Measurements from ENCODE around the gene BFSP2.
A peak's percentile ranks its signal among the peaks of the same experiment; 100 is the strongest.

BFSP2 gene

DNA sequence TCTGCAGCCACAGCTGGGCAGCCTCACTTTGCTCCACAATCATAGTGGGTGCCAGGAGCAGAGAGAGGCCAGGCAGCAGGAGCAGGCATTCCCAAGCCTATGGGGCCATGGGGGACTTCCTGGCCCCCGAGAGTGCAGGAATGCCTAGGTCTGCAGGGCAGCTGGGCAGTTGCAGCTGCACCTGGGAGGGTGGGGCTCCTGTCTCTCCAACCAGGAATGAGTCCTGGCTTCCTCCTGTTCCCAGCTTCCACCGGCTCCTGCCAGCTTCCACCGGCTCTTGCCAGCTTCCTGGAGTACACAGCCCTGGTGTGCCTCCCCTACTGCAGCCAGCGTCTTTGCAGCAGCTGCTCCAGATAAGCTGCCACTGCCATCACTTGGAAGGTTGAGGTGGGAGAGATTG lies 87.3 kb downstream of the BFSP2 start:
- Histone ChIP-seq H3K9me3 (ENCODE audit: insufficient read depth, low read depth, low read length) (peaks cover 7% of the 10 kb centered on the region; the same call in 1 of the 2 replicates), H3K9me2 (replicated peaks; ENCODE audit: low read depth, low read length) (no peaks in the 10 kb centered on the region), H3K9ac (ENCODE audit: low read depth, low read length, poor library complexity, severe bottlenecking) (no peak overlapping the region), H3F3A (ENCODE audit: low read depth) (no peaks in the 10 kb centered on the region), H3K36me3 (ENCODE audit: insufficient read depth, low read length) (no peaks in the 10 kb centered on the region), H3K27me3 (ENCODE audit: insufficient read depth, low read length, poor library complexity, severe bottlenecking) (no peaks in the 10 kb centered on the region), H3K4me3 (ENCODE audit: low read length, poor library complexity, severe bottlenecking) (no peak overlapping the region), H4K20me1 (ENCODE audit: insufficient read depth, low read length, poor library complexity, severe bottlenecking) (no peaks in the 10 kb centered on the region), H2AFZ (ENCODE audit: low read length) (no peak overlapping the region), H3K79me2 (ENCODE audit: insufficient read depth, low read length) (no peaks in the 10 kb centered on the region), H3K4me2 (ENCODE audit: low read depth, low read length, poor library complexity, severe bottlenecking) (no peak overlapping the region), H3K4me1 (ENCODE audit: insufficient read depth, low read length, poor library complexity, severe bottlenecking) (peaks cover 6% of the 10 kb centered on the region)
- no peak for TF ChIP-seq EZH2phosphoT487 (IDR thresholded peaks at IDR 0.05; ENCODE audit: borderline replicate concordance)
- TF ChIP-seq, protein P1, sequence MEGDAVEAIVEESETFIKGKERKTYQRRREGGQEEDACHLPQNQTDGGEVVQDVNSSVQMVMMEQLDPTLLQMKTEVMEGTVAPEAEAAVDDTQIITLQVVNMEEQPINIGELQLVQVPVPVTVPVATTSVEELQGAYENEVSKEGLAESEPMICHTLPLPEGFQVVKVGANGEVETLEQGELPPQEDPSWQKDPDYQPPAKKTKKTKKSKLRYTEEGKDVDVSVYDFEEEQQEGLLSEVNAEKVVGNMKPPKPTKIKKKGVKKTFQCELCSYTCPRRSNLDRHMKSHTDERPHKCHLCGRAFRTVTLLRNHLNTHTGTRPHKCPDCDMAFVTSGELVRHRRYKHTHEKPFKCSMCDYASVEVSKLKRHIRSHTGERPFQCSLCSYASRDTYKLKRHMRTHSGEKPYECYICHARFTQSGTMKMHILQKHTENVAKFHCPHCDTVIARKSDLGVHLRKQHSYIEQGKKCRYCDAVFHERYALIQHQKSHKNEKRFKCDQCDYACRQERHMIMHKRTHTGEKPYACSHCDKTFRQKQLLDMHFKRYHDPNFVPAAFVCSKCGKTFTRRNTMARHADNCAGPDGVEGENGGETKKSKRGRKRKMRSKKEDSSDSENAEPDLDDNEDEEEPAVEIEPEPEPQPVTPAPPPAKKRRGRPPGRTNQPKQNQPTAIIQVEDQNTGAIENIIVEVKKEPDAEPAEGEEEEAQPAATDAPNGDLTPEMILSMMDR (conservative IDR thresholded peaks at IDR 0.05; ENCODE audit: low read length), result no peak

DNA sequence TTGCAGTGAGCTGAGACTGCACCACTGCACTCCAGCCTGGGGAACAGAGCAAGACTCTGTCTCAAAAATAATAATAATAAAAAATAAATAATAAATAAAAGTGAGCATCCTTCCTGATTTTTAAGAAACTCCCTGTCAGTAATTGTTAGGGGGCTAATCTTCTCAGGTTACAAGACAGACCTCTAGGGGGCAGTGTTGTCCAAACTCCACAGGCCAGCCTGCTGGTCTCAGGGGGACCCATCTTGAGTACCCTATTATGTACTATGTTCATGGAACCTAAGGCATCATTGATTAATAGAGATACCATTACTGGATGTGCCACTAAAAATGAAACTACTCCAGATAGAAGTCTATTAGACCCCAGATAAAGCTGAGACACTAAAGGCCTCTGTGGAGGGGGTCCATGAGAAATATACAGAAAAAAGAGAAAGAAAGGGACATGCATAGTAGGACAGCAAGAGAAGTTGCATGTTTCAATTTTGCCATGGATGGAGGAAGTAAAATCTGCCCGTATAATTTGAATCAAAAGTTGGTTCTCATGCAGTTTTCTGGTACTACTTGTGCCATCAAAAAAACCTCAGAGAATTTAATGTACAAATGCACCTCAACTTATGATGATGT lies 88.2 kb downstream of the BFSP2 start:
- peaks cover 11% of the 10 kb centered on the region for H3K4me1 ChIP-seq (ENCODE audit: insufficient read depth, low read length, poor library complexity, severe bottlenecking)
- H3K9me2 ChIP-seq (replicated peaks; ENCODE audit: low read depth, low read length), result no peaks in the 10 kb centered on the region
- H4K20me1 ChIP-seq (ENCODE audit: insufficient read depth, low read length, poor library complexity, severe bottlenecking), result no peaks in the 10 kb centered on the region
- no peaks in the 10 kb centered on the region for H3K27me3 ChIP-seq (ENCODE audit: insufficient read depth, low read length, poor library complexity, severe bottlenecking)
- peaks cover 7% of the 10 kb centered on the region; the same call in 1 of the 2 replicates for H3K9me3 ChIP-seq (ENCODE audit: insufficient read depth, low read depth, low read length)
- H3K79me2 ChIP-seq (ENCODE audit: insufficient read depth, low read length), result no peaks in the 10 kb centered on the region
- H3K36me3 ChIP-seq (ENCODE audit: insufficient read depth, low read length), result no peaks in the 10 kb centered on the region
- no peak for TF ChIP-seq EZH2phosphoT487 (IDR thresholded peaks at IDR 0.05; ENCODE audit: borderline replicate concordance)
- TF ChIP-seq, protein P1 (conservative IDR thresholded peaks at IDR 0.05; ENCODE audit: low read length), result peak; percentile 65
- H3K4me2 ChIP-seq (ENCODE audit: low read depth, low read length, poor library complexity, severe bottlenecking), result no peak overlapping the region
- H3K4me3 ChIP-seq (ENCODE audit: low read length, poor library complexity, severe bottlenecking), result no peak overlapping the region
- H2AFZ ChIP-seq (ENCODE audit: low read length), result no peak overlapping the region
- H3F3A ChIP-seq (ENCODE audit: low read depth), result no peaks in the 10 kb centered on the region
- H3K9ac ChIP-seq (ENCODE audit: low read depth, low read length, poor library complexity, severe bottlenecking), result no peak overlapping the region

DNA sequence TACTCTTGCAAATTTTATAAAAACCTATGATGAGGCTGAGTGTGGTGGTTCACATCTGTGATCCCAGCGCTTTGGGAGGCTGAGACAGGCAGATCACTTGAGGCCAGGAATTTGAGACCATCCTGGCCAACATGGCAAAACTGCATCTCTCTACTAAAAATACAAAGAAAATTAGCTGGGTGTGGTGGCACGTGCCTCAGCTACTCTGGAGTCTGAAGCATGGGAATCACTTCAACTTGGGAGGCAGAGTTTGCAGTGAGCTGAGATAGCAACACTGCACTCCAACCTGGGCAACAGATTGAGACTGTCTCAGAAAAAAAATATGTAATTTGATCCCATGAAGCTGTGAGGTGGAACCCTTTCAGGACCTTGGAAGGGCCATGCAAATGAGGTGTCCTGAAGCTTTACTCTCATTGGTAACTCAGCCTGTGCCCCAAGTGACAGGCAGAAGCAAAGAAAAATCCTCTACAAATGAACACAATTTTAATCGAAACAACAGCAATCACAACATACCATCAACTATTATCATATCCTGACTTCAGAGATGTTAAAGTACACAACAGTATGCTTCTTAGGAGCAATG lies 89.0 kb downstream of the BFSP2 start:
- Histone ChIP-seq H3K9me3 (ENCODE audit: insufficient read depth, low read depth, low read length) (peaks cover 7% of the 10 kb centered on the region; the same call in 1 of the 2 replicates), H3K9ac (ENCODE audit: low read depth, low read length, poor library complexity, severe bottlenecking) (no peak overlapping the region), H3K4me3 (ENCODE audit: low read length, poor library complexity, severe bottlenecking) (no peak overlapping the region), H3F3A (ENCODE audit: low read depth) (no peaks in the 10 kb centered on the region), H3K79me2 (ENCODE audit: insufficient read depth, low read length) (no peaks in the 10 kb centered on the region), H3K27me3 (ENCODE audit: insufficient read depth, low read length, poor library complexity, severe bottlenecking) (no peaks in the 10 kb centered on the region), H3K36me3 (ENCODE audit: insufficient read depth, low read length) (no peaks in the 10 kb centered on the region), H2AFZ (ENCODE audit: low read length) (peak overlapping the region; percentile 44; the same call in 1 of the 2 replicates), H3K4me2 (ENCODE audit: low read depth, low read length, poor library complexity, severe bottlenecking) (peak overlapping the region; percentile 35), H3K4me1 (ENCODE audit: insufficient read depth, low read length, poor library complexity, severe bottlenecking) (peaks cover 11% of the 10 kb centered on the region), H3K9me2 (replicated peaks; ENCODE audit: low read depth, low read length) (no peaks in the 10 kb centered on the region), H4K20me1 (ENCODE audit: insufficient read depth, low read length, poor library complexity, severe bottlenecking) (no peaks in the 10 kb centered on the region)
- TF ChIP-seq, protein P1 (conservative IDR thresholded peaks at IDR 0.05; ENCODE audit: low read length), result no peak
- no peak for TF ChIP-seq EZH2phosphoT487 (IDR thresholded peaks at IDR 0.05; ENCODE audit: borderline replicate concordance)
